ENCODE measurements around the gene RPS16. TPM values are rescaled to one million over a fixed set of nuclear protein-coding genes. Genes with fewer than 3 reads are reported as not detected.
A peak's percentile ranks its signal among the peaks of the same experiment; 100 is the strongest.

RPS16 gene
- total RNA-seq (2021; fragmentation: NEBNext Ultra II Directional; extraction: Animal tissue kit (Norgen Biotek cat#: 25700)) (2,433 and 2,482 TPM in 2 replicates), polyA plus RNA-seq (2011; rRNA removed) (7,810 and 9,546 TPM in 2 replicates), polyA minus RNA-seq (2011; rRNA and poly(A)+ RNA removed) (1,416 and 1,486 TPM in 2 replicates)
- 5,561 TPM for polyA plus RNA-seq (2011; cell fraction: cytosol; rRNA removed)
- 4,175 TPM for polyA plus RNA-seq (2011; cell fraction: nucleus; rRNA removed)
- 3,337 to 4,443 TPM (median 4,024 TPM) in 4 replicates for polyA plus RNA-seq (2012, experiment 1 of 2)
- polyA plus RNA-seq (2012, experiment 2 of 2): 7,637 TPM
- polyA plus RNA-seq (2013, experiment 1 of 2): 4,469 TPM
- 4,343 TPM for polyA plus RNA-seq (2013, experiment 2 of 2)
- 1,670 TPM for polyA minus RNA-seq (2011; cell fraction: cytosol; rRNA and poly(A)+ RNA removed)
- 1,057 TPM for polyA minus RNA-seq (2011; cell fraction: nucleus; rRNA and poly(A)+ RNA removed)
- long read RNA-seq, experiment 1, transcript RPS16-207 (5 exons, 492 nt): minor isoform, 30 of 1,639 reads
- long read RNA-seq, experiment 1, transcript RPS16-201 (5 exons, 560 nt): major isoform, 1,407 of 1,639 reads
- long read RNA-seq, experiment 1, transcript RPS16-203 (2 exons, 1,035 nt): minor isoform, 19 of 1,639 reads
- long read RNA-seq, experiment 1, partial matches to known transcripts: 95 of 1,639 reads
- long read RNA-seq, experiment 1, other reads (novel, unspliced or antisense): 87 of 1,639 reads
- long read RNA-seq, experiment 2, transcript RPS16-201 (5 exons, 560 nt): major isoform, 14 of 26 reads
- long read RNA-seq, experiment 2, partial matches to known transcripts: 5 of 26 reads
- long read RNA-seq, experiment 2, other reads (novel, unspliced or antisense): 6 of 26 reads

DNA sequence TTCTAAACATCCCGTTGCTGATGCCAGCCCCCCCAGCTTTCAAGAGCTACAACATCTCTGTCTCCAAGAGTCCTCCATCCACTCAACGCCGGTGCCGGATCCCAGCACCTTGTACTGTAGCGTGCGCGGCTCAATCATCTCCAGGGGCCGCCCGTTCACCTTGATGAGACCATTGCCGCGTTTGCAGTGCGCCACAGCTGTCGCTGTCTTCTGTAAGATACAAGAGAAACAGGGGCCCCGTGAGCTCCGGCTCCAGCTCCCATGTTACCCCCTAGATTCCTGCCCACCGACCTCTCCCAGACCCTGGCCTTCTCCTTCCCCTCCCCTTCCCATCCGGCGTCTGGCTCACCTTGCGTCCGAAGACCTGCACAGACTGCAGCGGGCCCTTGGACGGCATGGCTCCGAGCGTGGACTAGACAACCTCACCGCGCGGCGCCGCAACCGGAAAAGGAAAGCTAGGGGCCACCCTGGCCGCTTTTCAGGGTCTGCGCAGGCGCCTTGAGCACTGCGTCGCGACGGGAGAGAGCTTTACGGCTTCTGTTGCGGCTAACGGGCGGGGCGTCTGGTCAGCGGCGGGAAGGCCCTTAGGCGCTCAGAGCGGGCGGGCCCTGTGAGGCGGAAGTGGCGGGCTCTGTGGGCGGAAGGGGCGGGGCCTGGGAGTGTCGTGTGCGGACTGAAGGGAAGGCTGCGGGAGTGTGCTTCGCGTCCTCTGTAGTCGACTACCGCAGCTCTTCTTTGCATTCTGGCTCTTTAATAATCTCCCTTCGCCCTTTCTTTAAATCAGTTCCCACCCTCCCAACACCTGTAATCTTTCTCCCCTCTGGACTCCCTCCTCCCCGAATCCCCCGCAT lies at the start of gene RPS16:
TSS of gene RPS16 (minus strand) at position 451 of the 851 bp plus-strand sequence. CDS start at position 397, 54 bp downstream.
- WGBS, 2 experiments (ENCODE audit: extremely low coverage in 1 of 2, insufficient coverage in 1 of 2, insufficient read length in 1 of 2, insufficient replicate concordance in 2 of 2, low coverage in 1 of 2, low lambda C conversion rate in 2 of 2, missing lambda C conversion rate in 1 of 2): 2% methylated on average over 56 of the region's 61 CpGs; no CpG with 5 or more reads in 1 of the 2 experiments
- H3K27ac ChIP-seq (ENCODE audit: low read depth, low read length): peak within 1 kb of the TSS; percentile 91
- CTCF ChIA-PET (ENCODE audit: partially characterized antibody): interaction anchor here (0.5 to 1.6 kb wide), 13 partner anchors 9 to 74 kb away, joined by 3 to 11 read pairs (median 5); partner anchors contain the start of genes PLEKHG2 and SUPT5H
- TF ChIP-seq SP1 (IDR thresholded peaks at IDR 0.05; ENCODE audit: low read depth, low read length): 0 out of 2 replicates have a peak, but pooled peaks have one; percentile 59
- TF ChIP-seq CHD2 (IDR thresholded peaks at IDR 0.05; ENCODE audit: low read length): 0 out of 2 replicates have a peak, but pooled peaks have one; percentile 13
- peak; percentile 54; the same call in 1 of the 2 replicates for TF ChIP-seq KDM5A (IDR thresholded peaks at IDR 0.05; ENCODE audit: low read length)
- peak; percentile 12; the same call in 1 of the 2 replicates for TF ChIP-seq YY1 (IDR thresholded peaks at IDR 0.05; ENCODE audit: low read depth, low read length)
- TF ChIP-seq GTF2F1 (IDR thresholded peaks at IDR 0.05; ENCODE audit: borderline replicate concordance, low read depth, low read length): peak; percentile 87
- TF ChIP-seq CREB1 (IDR thresholded peaks at IDR 0.05): peak; percentile 66
- TF ChIP-seq TAF1 (IDR thresholded peaks at IDR 0.05; ENCODE audit: low read depth, low read length): peak; percentile 100

More for the DNA sequence above, at the start of gene RPS16:
- peak within 1 kb of the TSS; percentile 49 for H3K14ac ChIP-seq (ENCODE audit: insufficient read length)
- peaks cover 8% of the 10 kb centered on the region for H3K23me2 ChIP-seq (ENCODE audit: low read depth, low read length)
- H3K56ac ChIP-seq (replicated peaks; ENCODE audit: insufficient read length, low read depth, low read length): peak within 1 kb of the TSS; percentile 89
- FAIRE-seq (no peak), DNase-seq (ENCODE audit: low read depth in 1 of 2, low spot score in 2 of 2) (peak; percentile 95 to 97)
- H3K4me2 ChIP-seq (ENCODE audit: insufficient read depth in 1 of 2, low read depth in 2 of 2, low read length in 2 of 2): peak within 1 kb of the TSS; percentile 82 to 87
- POLR2A ChIA-PET (ENCODE audit: partially characterized antibody): interaction anchor here (0.5 to 47.8 kb wide), 35 partner anchors 11 to 398 kb away, joined by 3 to 1154 read pairs (median 7); partner anchors contain the start of genes DLL3, DYRK1B, EID2B and IFNL1
- H2BK120ac ChIP-seq (replicated peaks; ENCODE audit: low read depth, low read length): no peak within 1 kb of the TSS
- no peak within 1 kb of the TSS for H3K23ac ChIP-seq (ENCODE audit: insufficient read length)
- H4K20me1 ChIP-seq (replicated peaks in 1 of 2; ENCODE audit: control insufficient read depth in 1 of 2, insufficient read depth in 2 of 2, low read length in 2 of 2): peaks cover 2 to 18% of the 10 kb centered on the region in 2 experiments
- peak within 1 kb of the TSS; percentile 35; the same call in 1 of the 2 replicates for H4K8ac ChIP-seq (ENCODE audit: extremely low read depth, insufficient read depth, low read length)
- H2AFZ ChIP-seq (ENCODE audit: low read length): no peak within 1 kb of the TSS
- peak within 1 kb of the TSS; percentile 98 for H2BK5ac ChIP-seq (ENCODE audit: low read depth, low read length)
- H3K4me1 ChIP-seq (replicated peaks in 1 of 4; ENCODE audit: control insufficient read depth in 3 of 4, insufficient read depth in 4 of 4, low read length in 3 of 4): peaks cover 0 to 10% (median 2%) of the 10 kb centered on the region in 4 experiments; a peak in 6 of 7 replicates
- H4K5ac ChIP-seq (ENCODE audit: insufficient read length, low read depth, low read length): peak within 1 kb of the TSS; percentile 97
- peaks cover 8% of the 10 kb centered on the region for H3K79me1 ChIP-seq (ENCODE audit: low read depth, low read length)
- peak within 1 kb of the TSS; percentile 90 to 97 (median 96) for H3K9ac ChIP-seq (replicated peaks in 1 of 4; ENCODE audit: extremely low read depth in 1 of 4, low read depth in 3 of 4, low read length in 3 of 4)
- H3K4me3 ChIP-seq (ENCODE audit: extremely low read depth in 1 of 4, insufficient read depth in 2 of 4, low read depth in 3 of 4, low read length in 4 of 4): peak within 1 kb of the TSS; percentile 97 to 99 (median 98)
- peak within 1 kb of the TSS; percentile 96 for H4K91ac ChIP-seq (replicated peaks; ENCODE audit: insufficient read length, low read length)
- peaks cover 20 to 30% (median 23%) of the 10 kb centered on the region in 4 experiments for H3K36me3 ChIP-seq (ENCODE audit: control insufficient read depth in 2 of 4, insufficient read depth in 4 of 4, low read length in 3 of 4)
- peak within 1 kb of the TSS; percentile 40 for H3K4ac ChIP-seq (replicated peaks; ENCODE audit: insufficient read length, low read depth, low read length)
- H2BK12ac ChIP-seq (ENCODE audit: low read depth, low read length): peak within 1 kb of the TSS; percentile 7; the same call in 1 of the 2 replicates
- H3K9me3 ChIP-seq (ENCODE audit: insufficient read depth in 2 of 2, low read depth in 1 of 2, low read length in 1 of 2): no peaks in the 10 kb centered on the region
- no peak within 1 kb of the TSS for H2BK20ac ChIP-seq (ENCODE audit: low read length)
- peak within 1 kb of the TSS; percentile 99 for H3K18ac ChIP-seq (ENCODE audit: extremely low read depth, low read length)
- H3K27me3 ChIP-seq (replicated peaks in 1 of 4; ENCODE audit: control insufficient read depth in 3 of 4, extremely low read depth in 1 of 4, insufficient read depth in 3 of 4, low read length in 3 of 4): no peaks in the 10 kb centered on the region; a peak in 1 of 7 replicates
- peaks cover 7 to 20% of the 10 kb centered on the region in 2 experiments; a peak in 3 of 4 replicates for H3K79me2 ChIP-seq (ENCODE audit: control insufficient read depth in 1 of 2, insufficient read depth in 2 of 2, low read length in 2 of 2)
- H2BK15ac ChIP-seq (ENCODE audit: low read length): no peak within 1 kb of the TSS
- 0 out of 2 replicates have a peak within 1 kb of the TSS, but pooled peaks have one; percentile 75 for H2AK5ac ChIP-seq (ENCODE audit: low read depth, low read length)

Data from H1 (cell line).